ENCODE data around the gene RNF145.

The RNF145 gene

GRCh38 chr5:159217236-159217635 lies 7.9 kb upstream of the RNF145 start:
- DNase-seq (ENCODE audit: low read depth), result no peak

- DNase-seq (ENCODE audit: low read depth), result peak; percentile 20
Observed at GRCh38 chr5:159216454-159216853, 7.1 kb upstream of the RNF145 start.

DNA sequence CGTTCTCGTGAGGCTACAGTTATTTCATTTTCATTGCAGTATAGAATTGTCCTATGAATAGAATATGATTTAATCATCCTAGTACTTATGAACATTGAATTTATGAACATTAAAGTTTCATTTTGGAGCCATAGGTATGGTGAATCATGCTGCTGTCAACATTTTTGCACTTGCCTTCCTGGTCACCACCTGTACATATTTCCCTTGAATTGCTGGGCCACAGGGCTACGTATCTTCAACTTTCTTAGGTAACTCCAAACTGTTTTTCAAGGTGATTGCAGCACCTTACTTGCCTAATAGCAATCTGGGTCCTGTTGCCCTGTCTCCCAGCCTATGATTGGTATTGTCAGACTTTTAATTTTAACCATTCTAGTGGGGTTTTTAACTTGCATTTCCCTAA lies 6.5 kb upstream of the RNF145 start:
- DNase-seq (ENCODE audit: low read depth), result no peak

DNA sequence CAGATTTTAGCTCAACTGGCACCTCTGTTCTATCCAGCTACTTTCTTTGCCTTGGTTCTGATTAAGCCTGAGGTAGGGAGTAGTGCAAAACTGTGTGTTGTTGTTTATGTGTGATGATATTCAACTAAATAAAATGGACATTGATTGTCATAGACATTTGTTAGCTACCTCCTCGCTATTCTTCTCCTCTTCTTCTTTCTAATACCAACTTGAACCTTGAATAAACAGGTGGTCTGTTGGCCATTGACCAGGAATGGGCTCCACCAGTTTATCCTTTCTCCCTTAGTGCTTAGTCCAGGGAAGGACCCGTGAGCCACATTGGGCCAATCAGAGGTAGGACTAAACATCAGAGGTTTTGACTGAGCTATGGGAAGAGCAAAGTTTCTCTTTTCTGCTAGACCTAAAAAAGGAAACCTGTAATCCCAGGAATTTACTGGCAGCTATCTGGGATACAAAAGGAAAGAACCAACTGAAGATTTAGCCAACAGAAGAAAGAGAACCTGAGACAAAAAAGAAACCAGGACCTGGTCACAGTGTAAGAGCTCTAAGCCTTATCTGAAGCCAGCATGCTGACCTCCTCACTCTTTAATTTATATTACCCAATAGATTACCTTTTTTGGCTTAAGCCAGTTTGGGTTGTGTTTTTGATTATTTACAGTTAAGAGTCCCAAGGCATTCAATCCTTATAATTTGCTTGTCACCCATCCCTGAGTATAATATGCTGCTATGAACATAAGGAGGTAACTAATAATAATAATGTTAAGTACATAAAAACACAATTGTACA lies 5.3 kb upstream of the RNF145 start:
- DNase-seq (ENCODE audit: low read depth), result no peak

GRCh38 chr5:159212657-159213462 lies 3.5 kb upstream of the RNF145 start:
- no peak for DNase-seq (ENCODE audit: low read depth)

DNA sequence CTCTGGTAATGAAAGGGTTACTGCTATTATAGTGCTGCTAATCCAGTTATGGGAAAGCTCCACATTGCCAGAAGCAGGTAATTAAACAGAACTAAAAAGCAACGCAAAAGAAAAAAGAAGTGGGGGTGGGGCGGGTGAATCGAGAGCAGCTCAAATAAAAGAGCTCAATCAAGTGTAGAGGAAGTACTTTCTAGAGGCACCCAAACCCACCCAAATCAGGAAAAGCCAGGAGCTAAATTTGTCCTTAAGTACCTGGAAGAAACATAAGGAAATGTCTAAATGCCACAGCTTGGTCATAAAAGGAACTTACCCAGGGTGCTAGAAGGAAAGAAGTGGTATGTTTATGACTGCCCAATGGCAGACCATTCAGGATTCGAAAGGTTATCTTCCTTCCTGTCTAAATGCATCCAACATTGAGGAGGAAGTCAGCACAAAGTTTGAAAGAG lies 2.4 kb upstream of the RNF145 start:
- no peak for DNase-seq (ENCODE audit: low read depth)

GRCh38 chr5:159210846-159211245 lies 1.5 kb upstream of the RNF145 start:
- no peak for DNase-seq (ENCODE audit: low read depth)

GRCh38 chr5:159210210-159210661 lies 883 bp upstream of the RNF145 start:
- DNase-seq (ENCODE audit: low read depth), result peak; percentile 52

- DNase-seq (ENCODE audit: low read depth), result peak; percentile 15
Observed at GRCh38 chr5:159208514-159209437, 577 bp downstream of the RNF145 start.

GRCh38 chr5:159207686-159208513 lies 1.5 kb downstream of the RNF145 start:
- peak; percentile 84 for DNase-seq (ENCODE audit: low read depth)

- no peak for DNase-seq (ENCODE audit: low read depth)
Observed at GRCh38 chr5:159207222-159207685, 2.1 kb downstream of the RNF145 start.

DNA sequence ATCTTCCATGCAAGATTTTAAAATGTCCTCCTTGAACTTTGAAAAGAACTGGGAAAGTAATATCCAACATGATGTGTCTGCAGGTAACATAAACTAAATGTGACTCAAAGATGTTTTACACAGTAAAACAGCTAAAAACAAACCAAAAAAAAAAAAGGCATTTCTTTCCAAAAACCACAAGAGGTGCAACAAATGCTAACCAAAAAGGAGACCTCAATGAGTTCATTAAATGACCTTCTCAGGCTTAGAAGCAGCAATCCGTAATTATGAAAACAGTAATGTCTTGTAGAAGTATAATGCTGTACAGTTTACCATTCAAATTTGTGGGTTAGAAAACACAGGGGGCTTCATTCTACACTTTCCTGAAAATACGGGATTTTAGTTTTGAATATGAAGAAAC lies 2.5 kb downstream of the RNF145 start:
- DNase-seq (ENCODE audit: low read depth), result no peak

- no peak for DNase-seq (ENCODE audit: low read depth)
Observed at GRCh38 chr5:159206368-159206767, 3.0 kb downstream of the RNF145 start.

DNA sequence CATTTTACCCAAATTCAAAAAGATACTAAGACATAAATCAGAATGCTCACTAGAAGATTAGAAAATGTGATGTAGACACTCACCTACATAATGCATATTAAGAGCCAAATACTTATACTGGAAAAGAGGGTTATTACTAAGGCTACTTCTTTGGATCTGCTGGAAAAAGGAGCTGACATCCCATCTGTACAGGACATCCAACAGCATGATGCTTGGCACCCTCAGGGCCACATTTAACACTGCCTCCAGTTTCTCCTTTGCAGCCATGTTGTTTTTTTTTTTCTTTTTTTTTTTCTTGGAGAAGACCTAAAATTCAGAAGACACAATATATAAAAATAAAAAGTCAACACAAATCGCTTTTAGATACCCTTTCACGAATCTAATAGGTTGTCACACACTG lies 6.0 kb downstream of the RNF145 start:
- DNase-seq (ENCODE audit: low read depth), result no peak

DNA sequence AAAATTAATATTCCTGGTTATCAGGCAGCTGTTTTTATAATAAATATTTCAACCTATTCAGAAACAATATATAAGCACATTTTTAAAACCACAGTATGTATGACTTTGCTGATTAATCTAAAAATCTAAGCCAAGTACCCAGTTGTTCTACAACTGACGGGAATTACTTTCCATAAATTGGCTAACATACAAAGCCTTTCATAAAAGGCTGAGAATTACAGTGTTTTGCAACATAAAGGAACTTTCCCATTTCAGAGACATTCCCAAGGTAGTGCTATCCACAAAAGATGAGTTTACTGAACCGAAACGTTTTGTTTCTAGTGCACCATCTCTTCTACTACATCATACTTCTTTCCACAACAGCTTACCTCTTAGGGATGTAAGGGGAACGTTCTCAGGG lies 7.2 kb downstream of the RNF145 start:
- DNase-seq (ENCODE audit: low read depth), result no peak

GRCh38 chr5:159199780-159200179 lies 9.6 kb downstream of the RNF145 start:
- no peak for DNase-seq (ENCODE audit: low read depth)

- DNase-seq (ENCODE audit: low read depth), result no peak
Observed at GRCh38 chr5:159199225-159199624, 10.1 kb downstream of the RNF145 start.

DNA sequence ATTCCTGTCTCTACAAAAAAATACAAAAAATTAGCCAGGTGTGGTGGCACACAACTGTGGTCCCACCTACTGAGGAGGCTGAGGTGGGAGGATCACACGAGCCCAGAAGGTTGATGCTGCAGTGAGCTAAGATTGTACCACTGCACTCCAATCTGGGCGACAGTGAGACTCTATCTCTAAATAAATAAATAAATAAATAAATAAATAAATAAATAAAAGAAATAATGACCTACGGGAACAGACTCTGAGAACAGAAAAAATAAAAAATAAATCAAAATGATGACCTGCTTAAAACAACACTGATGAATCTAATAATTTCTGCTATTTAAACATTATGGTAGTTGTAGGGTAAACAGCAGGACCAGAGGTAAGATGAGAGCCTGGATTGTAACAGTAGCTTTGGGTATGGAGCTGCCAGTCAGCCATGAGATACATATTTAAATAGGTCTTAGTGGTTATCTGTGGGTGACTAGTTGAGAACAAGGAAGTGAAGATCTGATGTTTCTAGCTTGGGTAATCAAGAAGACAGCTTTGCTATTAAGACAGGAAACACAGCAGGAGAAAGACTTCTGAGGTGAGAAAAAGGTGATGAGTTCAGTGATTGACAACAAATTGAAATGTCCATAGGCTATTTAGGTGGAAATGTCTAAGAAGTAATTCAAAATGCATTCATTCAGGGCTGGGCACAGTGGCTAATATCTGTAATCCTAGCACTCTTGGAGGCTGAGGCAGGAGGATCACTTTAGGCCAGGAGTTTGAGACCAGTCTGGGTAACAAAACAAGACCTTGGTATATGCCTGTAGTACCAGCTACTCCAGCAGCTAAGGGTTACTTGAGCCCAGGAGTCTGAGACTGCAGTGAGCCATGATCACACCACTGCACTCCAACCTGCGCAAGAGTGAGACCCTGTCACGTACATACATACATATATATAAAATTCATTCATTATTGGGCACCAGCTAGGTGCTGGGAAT lies 11.0 kb downstream of the RNF145 start:
- no peak for DNase-seq (ENCODE audit: low read depth)

DNA sequence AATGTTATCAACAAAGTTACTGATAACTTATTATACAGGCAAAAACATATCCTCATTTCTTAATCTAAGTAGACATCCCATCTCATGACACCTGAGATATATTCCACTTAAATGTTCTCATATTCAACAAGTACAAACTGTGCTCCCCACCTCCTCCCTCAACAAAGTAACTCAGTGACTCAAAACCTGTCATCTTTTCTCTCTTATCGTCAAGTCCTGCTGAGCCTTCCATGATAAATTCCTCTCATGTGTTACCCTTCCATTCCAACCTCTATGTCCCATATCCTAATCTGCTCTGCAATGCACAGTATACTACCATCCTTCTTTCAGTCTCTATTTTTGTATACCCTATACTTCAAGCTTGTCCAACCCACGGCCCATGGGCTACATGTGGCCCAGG lies 13.6 kb downstream of the RNF145 start:
- no peak for DNase-seq (ENCODE audit: low read depth)

DNA sequence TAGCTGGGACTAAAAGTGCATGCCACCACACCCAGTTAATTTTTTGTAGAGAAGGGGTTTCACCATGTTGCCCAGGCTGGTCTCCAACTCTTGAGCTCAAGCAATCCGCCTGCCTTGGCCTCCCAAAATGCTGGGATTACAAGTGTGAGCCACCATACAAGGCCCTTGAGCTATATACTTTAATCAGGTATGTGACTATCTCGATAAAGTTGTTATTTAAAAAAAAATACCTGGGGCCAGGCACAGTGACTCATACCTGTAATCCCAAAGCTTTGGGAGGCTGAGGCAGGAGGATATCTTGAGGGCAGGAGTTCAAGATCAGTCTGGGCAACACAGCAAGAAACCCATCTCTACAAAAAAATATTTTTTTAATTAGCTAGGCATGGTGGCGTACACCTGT lies 19.2 kb downstream of the RNF145 start:
- no peak for DNase-seq (ENCODE audit: low read depth)

All from iris pigment epithelial cell (primary cell).